Measurements from ENCODE around the gene HBB.

Gene HBB

GRCh38 chr11:5246772-5247471 is 20.1 kb upstream of the HBB start:
- no peak for DNase-seq

- DNase-seq = no peak
Measured at GRCh38 chr11:5245155-5245554, 18.3 kb upstream of the HBB start.

- DNase-seq = no peak
Measured at GRCh38 chr11:5243816-5244180, 16.9 kb upstream of the HBB start.

GRCh38 chr11:5242933-5243815 is 16.3 kb upstream of the HBB start:
- DNase-seq = no peak

GRCh38 chr11:5242208-5242607 is 15.3 kb upstream of the HBB start:
- no peak for DNase-seq

DNA sequence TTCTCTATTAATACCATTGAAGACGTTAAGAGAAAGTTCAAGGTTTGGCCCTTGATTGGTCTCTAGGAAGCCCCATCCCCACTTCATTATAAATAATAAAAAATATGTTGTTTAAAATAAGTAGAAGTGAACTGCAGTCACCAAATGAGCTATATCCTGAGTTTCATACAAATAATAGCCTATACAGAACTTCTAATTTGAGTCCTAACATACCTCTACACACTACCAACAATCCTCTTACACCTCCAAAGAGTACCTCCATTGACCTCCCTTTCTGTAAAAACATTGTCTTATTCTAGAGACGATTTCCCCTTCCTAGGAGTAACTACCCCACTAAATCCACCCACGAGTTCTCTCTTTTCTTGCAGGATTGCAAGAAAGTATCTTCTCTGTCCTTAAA is 14.6 kb upstream of the HBB start:
- DNase-seq = no peak

DNA sequence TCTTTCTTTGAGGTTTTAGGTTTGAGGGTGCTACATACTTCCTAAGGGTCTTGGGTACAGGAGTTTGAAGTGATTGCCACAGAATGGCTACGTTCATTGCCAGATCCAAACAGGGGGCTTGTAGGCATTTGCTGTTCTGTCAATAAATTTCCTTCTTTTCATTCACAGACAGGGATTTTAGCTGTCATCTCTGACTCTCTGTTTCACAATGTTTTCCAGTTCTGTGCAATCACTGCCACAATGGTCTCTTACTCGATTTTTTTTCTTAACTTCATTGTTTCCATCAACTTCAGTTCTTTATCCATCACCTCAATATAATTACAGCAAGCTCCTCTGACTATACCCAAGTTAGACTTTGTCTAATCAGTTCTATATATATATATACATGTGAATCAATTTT is 13.6 kb upstream of the HBB start:
- no peak for DNase-seq

DNA sequence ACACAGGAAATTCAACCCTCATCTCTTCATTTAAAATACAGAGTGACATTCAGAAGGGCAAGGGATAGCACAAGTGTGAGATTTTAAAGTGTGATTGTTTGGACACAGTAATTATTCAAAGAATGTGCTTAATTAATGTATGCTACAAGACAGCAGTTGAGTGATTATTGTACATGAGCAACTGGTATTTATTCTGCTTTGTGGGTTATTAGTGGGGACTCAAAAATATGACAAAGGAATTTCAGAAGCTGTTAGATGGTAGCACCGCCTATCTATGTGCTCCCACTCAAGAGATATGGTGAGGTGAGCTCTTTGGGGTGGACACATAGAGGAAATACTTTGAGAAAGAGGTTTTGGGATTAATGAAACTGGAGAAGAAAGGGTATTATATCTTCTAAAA is 13.2 kb upstream of the HBB start:
- DNase-seq = no peak

DNA sequence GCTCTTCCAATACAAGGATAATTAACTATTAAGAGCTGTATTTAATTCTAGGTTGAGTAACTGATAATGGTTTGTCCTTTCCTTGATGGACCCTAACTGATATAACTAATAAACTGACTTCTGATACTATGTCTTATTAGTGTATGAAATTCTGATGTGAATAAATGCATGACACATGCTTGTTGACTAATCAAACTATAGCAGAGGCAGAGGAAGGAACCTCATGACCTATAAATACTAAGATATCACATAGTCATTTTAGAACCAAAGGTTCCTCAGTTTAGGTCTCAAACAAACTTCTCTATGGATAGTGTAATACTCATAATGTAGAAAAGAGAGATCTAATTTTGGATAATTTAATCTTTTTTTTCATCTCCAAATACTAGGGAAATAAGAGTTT is 12.2 kb upstream of the HBB start:
- DNase-seq = no peak

- DNase-seq = no peak
Measured at GRCh38 chr11:5238486-5238885, 11.6 kb upstream of the HBB start.

- no peak for DNase-seq
Measured at GRCh38 chr11:5237420-5237819, 10.5 kb upstream of the HBB start.

DNA sequence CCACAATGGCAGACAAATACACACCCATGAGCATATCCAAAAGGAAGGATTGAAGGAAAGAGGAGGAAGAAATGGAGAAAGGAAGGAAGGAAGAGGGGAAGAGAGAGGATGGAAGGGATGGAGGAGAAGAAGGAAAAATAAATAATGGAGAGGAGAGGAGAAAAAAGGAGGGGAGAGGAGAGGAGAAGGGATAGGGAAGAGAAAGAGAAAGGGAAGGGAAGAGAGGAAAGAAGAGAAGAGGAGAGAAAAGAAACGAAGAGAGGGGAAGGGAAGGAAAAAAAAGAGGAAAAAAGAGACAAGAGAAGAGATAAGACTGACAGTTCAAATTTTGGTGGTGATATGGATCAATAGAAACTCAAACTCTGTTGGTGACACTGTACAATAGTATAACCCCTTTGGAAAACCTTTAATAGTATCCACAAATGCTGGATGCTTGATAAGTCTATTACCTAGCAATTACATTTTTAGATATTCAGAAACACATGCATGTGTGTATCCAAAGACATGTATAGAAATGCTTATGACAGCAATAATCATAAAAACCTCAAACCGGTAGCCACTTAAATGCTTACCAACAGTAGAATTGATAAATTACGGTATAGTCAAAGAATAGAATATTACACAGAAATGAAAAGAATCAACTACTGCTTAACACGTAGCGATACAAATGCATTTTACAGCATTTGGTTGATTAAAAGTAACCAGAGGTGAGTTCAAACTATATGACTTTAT is 8.7 kb upstream of the HBB start:
- DNase-seq = no peak

- DNase-seq = no peak
Measured at GRCh38 chr11:5234381-5234834, 7.5 kb upstream of the HBB start, which contains the start of gene HBD. Gene HBD (minus strand): TSS chr11:5234483. CDS start chr11:5234433, 50 bp downstream.

DNA sequence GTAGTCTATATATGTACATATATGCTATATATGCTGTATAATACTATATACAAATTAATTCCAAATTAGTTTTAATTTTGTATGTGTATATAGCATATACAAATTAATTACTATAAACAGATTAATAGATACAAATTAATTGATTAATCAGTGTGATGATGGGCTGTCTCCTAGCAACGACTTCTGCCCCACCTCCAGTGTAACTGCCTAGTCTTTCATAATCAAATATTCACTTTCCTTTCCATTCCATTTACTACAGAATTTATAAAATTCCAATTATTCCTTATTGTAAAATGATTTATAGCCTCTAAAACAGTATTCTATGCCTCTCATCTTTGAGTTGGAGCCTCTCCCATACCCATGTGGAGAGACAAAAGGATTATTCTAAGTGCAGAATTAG is 6.4 kb upstream of the HBB start:
- DNase-seq = no peak

GRCh38 chr11:5232821-5233220 is 6.0 kb upstream of the HBB start:
- DNase-seq = no peak

DNA sequence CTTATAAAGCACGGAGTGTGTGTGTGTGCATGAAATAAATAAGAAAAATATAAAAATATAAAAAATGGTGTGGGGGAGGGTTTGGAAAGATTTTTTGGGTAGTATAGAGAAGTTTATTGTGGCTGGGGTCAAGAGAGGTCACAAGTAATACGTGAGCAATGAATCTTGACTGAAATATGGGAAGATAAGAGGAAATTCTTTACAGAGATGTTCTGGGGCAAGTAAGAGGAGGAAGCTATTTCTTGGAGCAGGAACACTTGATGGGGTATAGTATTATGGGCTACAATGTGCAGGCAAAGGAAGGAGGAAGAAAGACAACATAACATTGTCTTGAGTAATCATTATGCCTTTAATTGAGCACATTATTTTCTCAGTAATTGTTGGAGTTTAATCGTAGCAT is 5.3 kb upstream of the HBB start:
- DNase-seq = no peak

DNA sequence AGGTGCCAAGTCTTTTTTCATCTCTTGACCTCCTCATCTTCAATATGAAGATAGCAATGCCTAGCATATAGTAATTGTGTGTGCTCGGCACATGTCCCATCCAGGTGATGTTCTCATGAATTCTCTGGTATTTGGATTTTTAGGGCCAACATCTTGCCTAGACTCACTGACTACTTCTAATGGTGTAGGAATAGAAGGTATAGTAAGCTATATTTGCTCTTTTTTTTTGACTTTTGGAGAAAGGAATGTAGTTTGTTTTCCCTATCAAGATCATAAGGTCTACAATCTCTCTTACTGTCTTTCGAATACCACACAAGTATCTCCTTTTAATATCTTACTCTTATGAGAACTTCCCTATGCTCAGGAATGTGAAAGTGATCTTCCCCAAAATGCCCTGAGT is 4.2 kb upstream of the HBB start:
- no peak for DNase-seq

DNA sequence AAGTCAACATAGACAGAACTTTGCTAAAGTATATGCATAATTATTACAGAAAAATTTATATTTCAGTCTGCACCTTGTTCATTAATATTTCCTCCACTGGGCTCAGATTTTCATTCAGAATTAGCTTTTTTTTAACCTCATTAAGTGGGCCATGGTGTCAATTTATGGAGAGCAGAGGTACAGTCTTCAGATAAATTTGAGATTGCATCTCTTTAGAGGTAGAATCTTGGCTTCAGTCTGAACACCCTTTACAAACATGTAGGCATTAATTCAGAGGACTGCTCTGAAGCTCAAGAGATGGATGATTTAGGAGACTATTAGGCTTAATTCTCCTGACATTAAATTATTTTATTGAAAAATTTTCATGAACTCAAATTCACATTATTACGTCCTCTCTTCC is 3.4 kb upstream of the HBB start:
- DNase-seq = no peak

DNA sequence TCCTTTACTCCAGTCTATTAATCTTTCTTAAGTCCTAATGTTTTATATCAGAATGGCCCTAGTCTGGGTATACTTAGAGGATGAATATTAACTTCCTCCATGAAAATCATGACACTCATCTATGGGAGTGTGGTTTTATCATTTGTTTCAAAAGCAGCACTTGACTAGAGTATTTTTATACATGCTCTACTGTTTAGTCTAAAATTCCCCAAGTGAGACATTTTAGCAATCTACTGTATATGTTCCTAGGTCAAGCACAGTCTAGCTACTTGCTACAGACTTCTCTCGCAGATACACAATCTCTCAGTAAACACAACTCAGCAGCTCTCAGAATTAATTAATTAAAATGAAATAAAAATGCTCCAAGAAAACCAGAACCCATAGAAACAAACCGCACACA is 2.9 kb upstream of the HBB start:
- no peak for DNase-seq

GRCh38 chr11:5229356-5229755 is 2.5 kb upstream of the HBB start:
- no peak for DNase-seq

DNA sequence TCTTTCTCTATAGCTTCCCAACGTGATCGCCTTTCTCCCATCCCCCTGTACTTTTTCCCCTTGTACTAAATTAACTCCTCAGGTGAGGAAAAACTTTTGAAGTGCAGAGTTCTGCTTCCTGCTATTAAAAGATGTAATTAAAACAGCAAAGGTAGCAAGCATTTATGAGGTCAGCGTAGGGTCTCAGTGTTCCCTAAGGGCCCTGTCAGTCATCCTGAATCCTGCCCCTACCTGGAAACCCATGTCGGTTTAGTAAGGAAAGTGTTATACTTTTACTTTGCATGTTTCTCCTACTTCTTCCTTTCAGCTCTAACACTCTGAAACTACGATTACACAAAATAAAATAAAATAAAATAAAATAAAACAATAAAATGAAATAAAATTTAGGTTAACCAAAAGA is 1.3 kb upstream of the HBB start:
- DNase-seq = no peak

- DNase-seq = no peak
Measured at GRCh38 chr11:5227681-5228080, 810 bp upstream of the HBB start.

- no peak for DNase-seq
Measured at GRCh38 chr11:5225480-5225871, 1.4 kb downstream of the HBB start.
